Measurements from ENCODE around the gene AOPEP. TPM values are rescaled to one million over a fixed set of nuclear protein-coding genes. Genes with fewer than 3 reads are reported as not detected.

AOPEP gene
- total RNA-seq, 1 experiment from 2014 or later, result 15.0 TPM

- H3K14ac ChIP-seq (ENCODE audit: insufficient read depth, low read length), result no peak overlapping the region
- no peaks in the 10 kb centered on the region for H3K4me1 ChIP-seq (ENCODE audit: insufficient read depth, low read length)
- no peak for DNase-seq
- H2BK120ac ChIP-seq (ENCODE audit: low read depth, low read length, poor library complexity, severe bottlenecking), result no peak overlapping the region
- no peak overlapping the region for H4K91ac ChIP-seq (ENCODE audit: insufficient read length, low read depth, low read length)
- H3K79me1 ChIP-seq (ENCODE audit: insufficient read depth, low read depth, low read length, poor library complexity, severe bottlenecking), result no peaks in the 10 kb centered on the region
- H3K9me3 ChIP-seq (ENCODE audit: control insufficient read depth, low read depth, low read length), result no peaks in the 10 kb centered on the region
- Mint-ChIP-seq H3K4me3 (no peak overlapping the region), H3K27me3 (ENCODE audit: low read depth) (no peaks in the 10 kb centered on the region), H3K27ac (0 out of 7 replicates have a peak overlapping the region, but pooled peaks of 1 of the 3 experiments have one; percentile 22), H3K9me3 (no peaks in the 10 kb centered on the region), H3K36me3 (ENCODE audit: insufficient read depth in 1 of 3, low read depth in 3 of 3) (no peaks in the 10 kb centered on the region; a peak in 3 of 7 replicates), H3K4me1 (peaks cover 7 to 8% of the 10 kb centered on the region in 2 experiments)
- H3K4me2 ChIP-seq (ENCODE audit: insufficient read depth, insufficient read length, low read length), result no peak overlapping the region
- no peak overlapping the region for H3K9ac ChIP-seq (ENCODE audit: extremely low read depth, insufficient read length, low read length)
- H2BK20ac ChIP-seq (ENCODE audit: low read depth, low read length, poor library complexity, severe bottlenecking), result no peak overlapping the region
- no peak for TF ChIP-seq CTCF (conservative IDR thresholded peaks at IDR 0.05)
- no peak overlapping the region for H2BK5ac ChIP-seq (ENCODE audit: insufficient read length, low read length)
- H3K23ac ChIP-seq (ENCODE audit: insufficient read length, low read depth, low read length), result no peak overlapping the region
- no peak overlapping the region for H2BK15ac ChIP-seq (ENCODE audit: low read depth, low read length)
- no CpG with 5 or more reads among the region's 6 CpGs for WGBS (ENCODE audit: extremely low coverage, insufficient read length, low lambda C conversion rate)
- H3K79me2 ChIP-seq (ENCODE audit: insufficient read depth, low read length), result no peaks in the 10 kb centered on the region
- H3K56ac ChIP-seq (ENCODE audit: insufficient read length, low read depth, low read length), result no peak overlapping the region
- H2AK5ac ChIP-seq (ENCODE audit: insufficient read length, low read length), result no peak overlapping the region
- no peak overlapping the region for H3K27ac ChIP-seq (ENCODE audit: insufficient read length, low read depth, low read length)
- H3K27me3 ChIP-seq (ENCODE audit: insufficient read depth, low read length), result no peaks in the 10 kb centered on the region
- no peak overlapping the region for H3K4ac ChIP-seq (ENCODE audit: low read depth, low read length)
- no peak overlapping the region for H3K18ac ChIP-seq (ENCODE audit: insufficient read length, low read depth, low read length)
- no peak overlapping the region for H2BK12ac ChIP-seq (ENCODE audit: insufficient read length, low read depth, low read length)
- no peak overlapping the region for H3T11ph ChIP-seq (ENCODE audit: low read length)
- no peaks in the 10 kb centered on the region for H4K20me1 ChIP-seq (ENCODE audit: control insufficient read depth, insufficient read depth, insufficient read length)
- H3K23me2 ChIP-seq (ENCODE audit: insufficient read length, low read depth, low read length, poor library complexity, severe bottlenecking), result no peaks in the 10 kb centered on the region
- no peak overlapping the region for H4K8ac ChIP-seq (replicated peaks; ENCODE audit: insufficient read length, low read depth, low read length)
- no peak overlapping the region for H2AFZ ChIP-seq (ENCODE audit: low read length)
- no peak overlapping the region for H4K5ac ChIP-seq (ENCODE audit: insufficient read length, low read depth, low read length)
These were observed 60.8 kb downstream of the AOPEP start for GRCh38 chr9:94787266-94787665.
